B cell (primary cell): Measurements from ENCODE around the gene SLCO3A1.

Experiments
- EZH2 ChIP-seq: IDR thresholded peaks from 2 replicates; pipeline ENCODE4 v1.6.1; 2012; ENCODE audit warnings: borderline replicate concordance, low read depth, mild to moderate bottlenecking, moderate library complexity, low read length; ENCODE audit not compliant: insufficient read depth, poor library complexity, severe bottlenecking
- TF ChIP-seq, protein P1 (sequence below): fragments of 200-600 bp; IDR thresholded peaks from one replicate; pipeline ENCODE4 v1.8.0; 2022; ENCODE audit warnings: antibody characterized with exemption, mild to moderate bottlenecking

DNA sequence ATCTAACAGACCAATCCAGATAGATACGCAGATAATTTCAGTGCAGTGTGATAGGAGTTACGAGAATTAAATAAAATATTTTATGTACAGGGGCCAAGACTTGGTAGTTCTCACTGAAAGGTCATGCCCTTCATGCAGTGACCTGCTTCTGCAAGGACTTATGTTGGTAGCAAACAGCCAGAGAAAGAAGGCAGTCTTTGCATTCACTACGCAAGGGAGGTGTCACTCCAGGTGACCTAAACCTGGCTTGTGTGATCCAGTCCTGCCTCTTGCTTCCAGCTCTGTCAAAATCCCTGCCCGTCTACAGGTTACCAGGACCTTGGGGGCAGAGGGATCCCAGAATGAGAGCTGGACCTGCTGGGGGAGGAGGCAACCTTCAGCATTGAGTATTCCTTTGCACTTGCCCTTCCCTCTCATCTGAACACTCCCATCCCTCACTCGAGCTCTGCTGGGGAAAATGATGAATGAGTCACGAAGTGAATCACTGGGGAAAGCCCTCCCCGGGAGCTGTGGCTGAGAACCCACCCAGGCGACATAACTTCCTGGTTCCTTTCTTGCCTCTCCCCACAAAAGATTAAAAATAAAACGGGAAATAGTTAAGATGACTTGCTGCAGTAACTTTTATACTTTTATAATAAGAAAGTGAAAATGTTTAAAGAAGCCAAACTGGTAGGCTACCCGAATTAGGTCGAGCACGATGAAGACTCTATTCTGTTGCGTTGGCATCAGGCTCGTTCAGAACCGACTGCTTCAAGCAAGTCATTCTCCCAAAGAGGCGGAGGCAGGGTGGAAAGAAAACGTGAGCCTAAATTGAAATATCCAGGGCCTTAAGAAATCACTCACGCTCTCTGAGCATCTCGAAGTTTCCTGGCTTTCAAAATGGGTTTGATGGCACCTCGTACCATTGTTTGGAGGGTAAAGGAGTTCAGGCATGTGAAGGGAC lies 216.1 kb downstream of the SLCO3A1 start:
- TF ChIP-seq EZH2: no peak
- TF ChIP-seq, protein P1, sequence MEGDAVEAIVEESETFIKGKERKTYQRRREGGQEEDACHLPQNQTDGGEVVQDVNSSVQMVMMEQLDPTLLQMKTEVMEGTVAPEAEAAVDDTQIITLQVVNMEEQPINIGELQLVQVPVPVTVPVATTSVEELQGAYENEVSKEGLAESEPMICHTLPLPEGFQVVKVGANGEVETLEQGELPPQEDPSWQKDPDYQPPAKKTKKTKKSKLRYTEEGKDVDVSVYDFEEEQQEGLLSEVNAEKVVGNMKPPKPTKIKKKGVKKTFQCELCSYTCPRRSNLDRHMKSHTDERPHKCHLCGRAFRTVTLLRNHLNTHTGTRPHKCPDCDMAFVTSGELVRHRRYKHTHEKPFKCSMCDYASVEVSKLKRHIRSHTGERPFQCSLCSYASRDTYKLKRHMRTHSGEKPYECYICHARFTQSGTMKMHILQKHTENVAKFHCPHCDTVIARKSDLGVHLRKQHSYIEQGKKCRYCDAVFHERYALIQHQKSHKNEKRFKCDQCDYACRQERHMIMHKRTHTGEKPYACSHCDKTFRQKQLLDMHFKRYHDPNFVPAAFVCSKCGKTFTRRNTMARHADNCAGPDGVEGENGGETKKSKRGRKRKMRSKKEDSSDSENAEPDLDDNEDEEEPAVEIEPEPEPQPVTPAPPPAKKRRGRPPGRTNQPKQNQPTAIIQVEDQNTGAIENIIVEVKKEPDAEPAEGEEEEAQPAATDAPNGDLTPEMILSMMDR: no peak
